GM12878 (cell line): Measurements from ENCODE around the gene C1QTNF9. TPM values are rescaled to one million over a fixed set of nuclear protein-coding genes. Genes with fewer than 3 reads are reported as not detected.

Experiments used
- ATAC-seq: fragments of 200-7000 bp; cut with Tn5 transposase; 3 replicates; pipeline ENCODE4 v1.9.1; 2020; ENCODE audit warnings: mild to moderate bottlenecking, moderate library complexity
- BruUV-seq: library from RNA; stranded (reverse); fragments of 400-500 nt; replicated peaks from 2 replicates; lab custom pipeline; 2021; lab: Mats Ljungman, UMichigan
- CTCF ChIA-PET: fragments of 300-600 bp; sonication (Branson Sonifier 250); formaldehyde crosslinking; extraction: SDS; loops from one replicate; lab custom pipeline; 2021; ENCODE audit warnings: inconsistent platforms; lab: Yijun Ruan, JAX
- POLR2A ChIA-PET: fragments of 350-600 bp; formaldehyde crosslinking; extraction: SDS; loops from one replicate; lab custom pipeline; 2021; ENCODE audit warnings: inconsistent platforms; lab: Charles Lee
- RAD21 ChIA-PET: fragments of 300-600 bp; sonication (Branson Sonifier 250); formaldehyde crosslinking; loops from one replicate; lab custom pipeline; 2023; ENCODE audit warnings: antibody characterized with exemption; ENCODE audit not compliant: unreplicated experiment; lab: Charles Lee
- SMC1A ChIA-PET: fragments of 300-600 bp; sonication (Branson Sonifier 250); formaldehyde crosslinking; loops from one replicate; lab custom pipeline; 2023; ENCODE audit not compliant: unreplicated experiment, uncharacterized antibody; lab: Charles Lee
- DNase-seq: peaks from one replicate; pipeline ENCODE4 v3.0.0-alpha.2; 2011; ENCODE audit warnings: low read depth, low spot score
- FAIRE-seq: peaks from 3 replicates; lab custom pipeline; 2011; peaks lifted over from hg19 to GRCh38; lab: Jason Lieb, UNC
- H2AFZ ChIP-seq: 2 replicates; pipeline ENCODE4 v1.6.0; 2011; ENCODE audit warnings: low read depth, low read length, control low read depth; ENCODE audit not compliant: control insufficient read depth
- H3K27ac ChIP-seq: 2 replicates; pipeline ENCODE4 v1.5.1; 2011; ENCODE audit warnings: control low read depth; ENCODE audit not compliant: control insufficient read depth, insufficient read depth
- H3K27me3 ChIP-seq, 2 experiments: replicated peaks in 1 of 2; 2 replicates each; pipeline versions ENCODE4 v1.6.0 to v1.6.1; 2011; ENCODE audit warnings: low read length in 1 of 2; ENCODE audit not compliant: control insufficient read depth in 2 of 2, insufficient read depth in 2 of 2
- H3K36me3 ChIP-seq, 2 experiments: 2 replicates each; pipeline ENCODE4 v1.5.1; 2011; ENCODE audit warnings: low read length in 1 of 2; ENCODE audit not compliant: control insufficient read depth in 2 of 2, insufficient read depth in 2 of 2
- H3K4me1 ChIP-seq: 2 replicates; pipeline ENCODE4 v1.6.1; 2011; ENCODE audit warnings: mild to moderate bottlenecking, low read length, moderate library complexity, mixed read lengths; ENCODE audit not compliant: control insufficient read depth, insufficient read depth
- H3K4me2 ChIP-seq: 2 replicates; pipeline ENCODE4 v1.6.0; 2011; ENCODE audit warnings: control low read depth; ENCODE audit not compliant: control insufficient read depth, insufficient read depth
- H3K4me3 ChIP-seq: fragments of 200-600 bp; sonication (generic); 2 replicates; pipeline ENCODE4 v1.5.1; 2016
- H3K79me2 ChIP-seq: 2 replicates; pipeline ENCODE4 v1.6.0; 2011; ENCODE audit warnings: low read length; ENCODE audit not compliant: control insufficient read depth, insufficient read depth
- H3K9ac ChIP-seq: 2 replicates; pipeline ENCODE4 v1.8.0; 2011; ENCODE audit warnings: low read length, control low read depth, mixed read lengths; ENCODE audit not compliant: control insufficient read depth, insufficient read depth
- H3K9me3 ChIP-seq: replicated peaks from 3 replicates; pipeline ENCODE4 v1.5.1; 2011; ENCODE audit warnings: mild to moderate bottlenecking, low read length; ENCODE audit not compliant: control insufficient read depth, insufficient read depth
- H4K20me1 ChIP-seq: 2 replicates; pipeline ENCODE4 v1.6.0; 2011; ENCODE audit not compliant: control insufficient read depth, insufficient read depth
- CREB1 ChIP-seq: IDR thresholded peaks from 2 replicates; pipeline ENCODE4 v1.6.1; 2012; ENCODE audit warnings: low read depth, mild to moderate bottlenecking, inconsistent platforms
- GABPA ChIP-seq: IDR thresholded peaks from 2 replicates; pipeline ENCODE4 v1.6.1; 2014; ENCODE audit warnings: antibody characterized with exemption, low read depth, mild to moderate bottlenecking, inconsistent platforms
- HDAC6 ChIP-seq: fragments of 200-600 bp; sonication (generic); IDR thresholded peaks from one replicate; pipeline ENCODE4 v1.8.0; 2017; ENCODE audit warnings: antibody characterized with exemption; ENCODE audit not compliant: unreplicated experiment
- IKZF1 ChIP-seq: fragments of 450-650 bp; conservative IDR thresholded peaks from 2 replicates; pipeline ENCODE4 v1.6.1; 2017; ENCODE audit warnings: antibody characterized with exemption, mild to moderate bottlenecking
- JUNB ChIP-seq: IDR thresholded peaks from 2 replicates; pipeline ENCODE4 v1.6.1; 2016; ENCODE audit warnings: antibody characterized with exemption, mild to moderate bottlenecking
- MTA3 ChIP-seq: IDR thresholded peaks from 2 replicates; pipeline ENCODE4 v1.6.1; 2012; ENCODE audit warnings: low read length, inconsistent platforms, borderline replicate concordance
- SIN3A ChIP-seq: IDR thresholded peaks from 2 replicates; pipeline ENCODE4 v1.6.1; 2012; ENCODE audit warnings: low read depth, low read length, improper control_type of control experiment
- STAT1 ChIP-seq: fragments of 450-650 bp; conservative IDR thresholded peaks from 2 replicates; pipeline ENCODE4 v1.6.1; 2014; ENCODE audit warnings: antibody characterized with exemption, mild to moderate bottlenecking
- ZNF207 ChIP-seq: fragments of 450-650 bp; IDR thresholded peaks from 2 replicates; pipeline ENCODE4 v1.6.1; 2014; ENCODE audit warnings: antibody characterized with exemption, mild to moderate bottlenecking, borderline replicate concordance
- ZSCAN29 ChIP-seq: fragments of 450-650 bp; IDR thresholded peaks from 2 replicates; pipeline ENCODE4 v1.6.1; 2017; ENCODE audit warnings: mild to moderate bottlenecking, moderate library complexity
- WGBS: methylation state at CpG from one replicate; pipeline ENCODE4 v1.1.6; 2016; ENCODE audit warnings: low lambda C conversion rate; ENCODE audit not compliant: insufficient replicate concordance, insufficient coverage; ENCODE audit errors: missing lambda C conversion rate; 5-methylcytosine and 5-hydroxymethylcytosine counted together
- in situ Hi-C: fragments of 300-500 bp; cut with MboI; formaldehyde crosslinking; loops from 9 replicates; pipeline ENCODE4 v1.14.3; 2018; ENCODE audit warnings: mixed read lengths
- intact Hi-C: fragments of 100-400 bp; cut with micrococcal nuclease; formaldehyde crosslinking; loops from one replicate; pipeline ENCODE4 v1.14.2; 2022; ENCODE audit not compliant: unreplicated experiment
- polyA plus RNA-seq, 11 experiments: library from polyadenylated mRNA; depleted of rRNA in 4 of 11; unstranded in 6 of 11; stranded (reverse) in 5 of 11; fragments of >200 nt; fragmentation: Nextera tagmentation in 4 of 11; fragmentation: Illumina TruSeq in 1 of 11; extraction: Ambion mirVana in 4 of 11; extraction: Trizol in 1 of 11; gene quantifications; 1 replicate in 1 of 11; 2 replicates in 10 of 11; pipeline versions ENCODE4 v1.2.1 to v1.2.3, GENCODE V29; 2011 to 2016; ENCODE audit warnings: inconsistent platforms in 2 of 11, missing spikeins in 2 of 11, low read depth in 1 of 11
- total RNA-seq, 4 experiments: library from RNA; depleted of rRNA in 3 of 4; stranded (reverse); fragments of >200 nt in 3 of 4; fragmentation: Illumina TruSeq in 1 of 4; extraction: Trizol in 1 of 4; gene quantifications; 2 replicates each; pipeline versions ENCODE4 v1.2.1 to v1.2.3, GENCODE V29; 2013 to 2021
- TF ChIP-seq, protein P1 (sequence below): IDR thresholded peaks from 2 replicates; pipeline ENCODE4 v1.6.1; 2012; ENCODE audit warnings: low read length, inconsistent platforms
- TF ChIP-seq, protein P2 (sequence below): fragments of 450-650 bp; formaldehyde crosslinking; IDR thresholded peaks from 2 replicates; pipeline ENCODE4 v1.4.0; 2022; ENCODE audit warnings: mild to moderate bottlenecking, moderate library complexity

The C1QTNF9 gene
- total and polyA plus RNA-seq, 10 of the 15 experiments (the other 5 are each of a cell fraction or from before 2014, with no cell fraction given), result not detected

DNA sequence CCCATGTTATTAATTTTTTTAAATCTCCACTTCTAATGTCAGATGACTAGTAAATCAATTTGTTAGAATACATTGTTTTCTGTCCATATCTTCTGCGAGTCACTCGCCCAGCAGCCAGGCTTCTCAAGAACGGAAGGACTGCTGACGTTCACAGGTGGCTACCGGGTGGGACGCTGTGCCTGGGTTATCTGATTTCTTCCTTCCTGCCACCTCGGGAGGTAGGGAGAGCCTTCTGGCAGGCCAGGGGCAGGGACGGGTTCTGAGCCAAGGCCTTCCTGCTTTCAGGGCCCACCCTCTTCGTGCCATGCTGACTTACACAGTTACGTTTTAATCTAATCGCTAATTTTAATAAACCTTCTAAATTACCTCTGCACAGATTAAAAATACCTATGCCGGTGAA, 7.9 kb upstream of the C1QTNF9 start:
- H3K27me3 ChIP-seq, result no peaks in the 10 kb centered on the region
- H3K4me2 ChIP-seq, result no peak overlapping the region
- no peak overlapping the region for H3K27ac ChIP-seq
- DNase-seq, result no peak
- ChIA-PET POLR2A (no interaction called here), SMC1A (interaction anchor here (1.2 kb wide), 1 partner anchor 73 kb away, joined by 3 read pairs; no protein-coding TSS in a partner anchor), RAD21 (no interaction called here), CTCF (no interaction called here)
- intact Hi-C loops, result no loop called here
- FAIRE-seq, result no peak
- TF ChIP-seq GABPA (no peak), IKZF1 (no peak), STAT1 (no peak), JUNB (no peak), ZNF207 (no peak), MTA3 (no peak), CREB1 (no peak), ZSCAN29 (no peak), SIN3A (no peak), HDAC6 (no peak)
- TF ChIP-seq, protein P1, sequence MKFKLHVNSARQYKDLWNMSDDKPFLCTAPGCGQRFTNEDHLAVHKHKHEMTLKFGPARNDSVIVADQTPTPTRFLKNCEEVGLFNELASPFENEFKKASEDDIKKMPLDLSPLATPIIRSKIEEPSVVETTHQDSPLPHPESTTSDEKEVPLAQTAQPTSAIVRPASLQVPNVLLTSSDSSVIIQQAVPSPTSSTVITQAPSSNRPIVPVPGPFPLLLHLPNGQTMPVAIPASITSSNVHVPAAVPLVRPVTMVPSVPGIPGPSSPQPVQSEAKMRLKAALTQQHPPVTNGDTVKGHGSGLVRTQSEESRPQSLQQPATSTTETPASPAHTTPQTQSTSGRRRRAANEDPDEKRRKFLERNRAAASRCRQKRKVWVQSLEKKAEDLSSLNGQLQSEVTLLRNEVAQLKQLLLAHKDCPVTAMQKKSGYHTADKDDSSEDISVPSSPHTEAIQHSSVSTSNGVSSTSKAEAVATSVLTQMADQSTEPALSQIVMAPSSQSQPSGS, result no peak
- TF ChIP-seq, protein P2, sequence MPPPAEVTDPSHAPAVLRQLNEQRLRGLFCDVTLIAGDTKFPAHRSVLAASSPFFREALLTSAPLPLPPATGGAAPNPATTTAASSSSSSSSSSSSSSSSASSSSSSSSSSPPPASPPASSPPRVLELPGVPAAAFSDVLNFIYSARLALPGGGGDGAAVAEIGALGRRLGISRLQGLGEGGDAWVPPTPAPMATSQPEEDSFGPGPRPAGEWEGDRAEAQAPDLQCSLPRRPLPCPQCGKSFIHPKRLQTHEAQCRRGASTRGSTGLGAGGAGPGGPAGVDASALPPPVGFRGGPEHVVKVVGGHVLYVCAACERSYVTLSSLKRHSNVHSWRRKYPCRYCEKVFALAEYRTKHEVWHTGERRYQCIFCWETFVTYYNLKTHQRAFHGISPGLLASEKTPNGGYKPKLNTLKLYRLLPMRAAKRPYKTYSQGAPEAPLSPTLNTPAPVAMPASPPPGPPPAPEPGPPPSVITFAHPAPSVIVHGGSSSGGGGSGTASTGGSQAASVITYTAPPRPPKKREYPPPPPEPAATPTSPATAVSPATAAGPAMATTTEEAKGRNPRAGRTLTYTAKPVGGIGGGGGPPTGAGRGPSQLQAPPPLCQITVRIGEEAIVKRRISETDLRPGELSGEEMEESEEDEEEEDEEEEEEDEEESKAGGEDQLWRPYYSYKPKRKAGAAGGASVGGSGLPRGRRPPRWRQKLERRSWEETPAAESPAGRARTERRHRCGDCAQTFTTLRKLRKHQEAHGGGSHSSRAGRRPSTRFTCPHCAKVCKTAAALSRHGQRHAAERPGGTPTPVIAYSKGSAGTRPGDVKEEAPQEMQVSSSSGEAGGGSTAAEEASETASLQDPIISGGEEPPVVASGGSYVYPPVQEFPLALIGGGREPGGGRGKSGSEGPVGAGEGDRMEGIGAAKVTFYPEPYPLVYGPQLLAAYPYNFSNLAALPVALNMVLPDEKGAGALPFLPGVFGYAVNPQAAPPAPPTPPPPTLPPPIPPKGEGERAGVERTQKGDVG (CRISPR knock-in tag), result no peak
- no peak for ATAC-seq
- H3K9ac ChIP-seq, result no peak overlapping the region
- no peaks in the 10 kb centered on the region for H3K79me2 ChIP-seq
- H3K4me1 ChIP-seq, result no peaks in the 10 kb centered on the region
- H4K20me1 ChIP-seq, result no peaks in the 10 kb centered on the region
- no peaks in the 10 kb centered on the region for H3K9me3 ChIP-seq
- no peak overlapping the region for H3K4me3 ChIP-seq
- in situ Hi-C loops, result no loop called here
- peaks cover 1 to 26% of the 10 kb centered on the region in 2 experiments for H3K36me3 ChIP-seq
- WGBS, result 96% methylated on average over 11 of the region's 12 CpGs
- H2AFZ ChIP-seq, result no peak overlapping the region
- no TSS peak for BruUV-seq
